Thyroid gland (tissue), 4 donors: ENCODE results near the gene SYT1. TPM values are rescaled to one million over a fixed set of nuclear protein-coding genes. Genes with fewer than 3 reads are reported as not detected.

ENCODE experiments used
- DNase-seq, 2 donors: peaks; one replicate each; pipeline ENCODE4 v3.0.0-alpha.2; 2019
- H3K27ac ChIP-seq, 3 donors: fragments of 200-600 bp; sonication (generic); 1 replicate in 2 of 3; 2 replicates in 1 of 3; pipeline ENCODE4 v1.5.1; 2016 to 2019; ENCODE audit warnings: mild to moderate bottlenecking in 1 of 3, moderate library complexity in 1 of 3
- H3K27me3 ChIP-seq: fragments of 200-600 bp; sonication (generic); one replicate; pipeline ENCODE4 v1.5.1; 2019
- H3K36me3 ChIP-seq, 2 donors: fragments of 200-600 bp; sonication (generic); one replicate each; pipeline ENCODE4 v1.5.1; 2016 to 2019
- H3K4me1 ChIP-seq, 2 donors: fragments of 200-600 bp; sonication (generic); one replicate each; pipeline ENCODE4 v1.5.1; 2017 to 2019
- H3K4me3 ChIP-seq, 3 donors: fragments of 200-600 bp; sonication (generic); replicated peaks in 1 of 3; 1 replicate in 2 of 3; 2 replicates in 1 of 3; pipeline ENCODE4 v1.5.1; 2016; ENCODE audit warnings: mild to moderate bottlenecking in 1 of 3
- H3K9me3 ChIP-seq: fragments of 200-600 bp; sonication (generic); one replicate; pipeline ENCODE4 v1.5.1; 2017
- CTCF ChIP-seq, 6 experiments: fragments of 200-600 bp in 3 of 6; fragments of 450-650 bp in 3 of 6; sonication (generic) in 3 of 6; IDR thresholded peaks; one replicate each; pipeline ENCODE4 v1.5.1; 2016 to 2019; ENCODE audit warnings: antibody characterized with exemption in 6 of 6, mild to moderate bottlenecking in 2 of 6, inconsistent platforms in 1 of 6, moderate library complexity in 1 of 6
- POLR2A ChIP-seq, 2 donors: fragments of 450-650 bp; IDR thresholded peaks; one replicate each; pipeline ENCODE4 v1.6.1; 2017; ENCODE audit warnings: antibody characterized with exemption in 2 of 2, mild to moderate bottlenecking in 2 of 2, moderate library complexity in 1 of 2
- WGBS, 2 donors: methylation state at CpG; one replicate each; pipeline ENCODE4 v1.1.5; 2017; 5-methylcytosine and 5-hydroxymethylcytosine counted together
- intact Hi-C: fragments of 100-400 bp; cut with DNase I; formaldehyde crosslinking; loops from one replicate; pipeline ENCODE4 v1.15.1; 2023
- total RNA-seq, 4 donors: library from RNA; depleted of rRNA; stranded (reverse); fragments of >200 nt; gene quantifications; one replicate each; pipeline ENCODE4 v1.2.3, GENCODE V29; 2016

The SYT1 gene
- total RNA-seq, 4 donors from 2014 or later: 0.58 to 2.4 (median 1.2) TPM

DNA sequence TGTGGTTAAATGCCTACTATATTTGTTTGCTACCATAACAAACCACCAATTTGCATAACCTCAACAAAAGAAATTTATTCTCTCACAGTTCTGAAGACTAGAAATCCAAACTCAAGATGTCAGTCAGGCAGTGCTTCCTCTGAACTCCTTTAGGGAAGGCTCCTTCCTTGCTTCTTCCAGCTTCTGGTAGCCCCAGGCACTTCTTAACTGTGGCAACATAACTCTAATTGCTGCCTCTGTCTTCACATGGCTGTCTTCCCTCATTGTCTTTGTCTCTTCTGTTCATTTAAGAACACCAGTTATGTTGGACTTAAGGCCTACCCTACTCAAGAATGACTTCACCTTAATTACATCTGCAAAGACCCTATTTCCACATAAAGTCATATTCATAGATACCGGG, 206.9 kb downstream of the SYT1 start:
- Histone ChIP-seq H3K4me1 (no peaks in the 10 kb centered on the region), H3K9me3 (no peaks in the 10 kb centered on the region), H3K27ac (no peak overlapping the region), H3K4me3 (no peak overlapping the region), H3K27me3 (no peaks in the 10 kb centered on the region), H3K36me3 (no peaks in the 10 kb centered on the region)
- DNase-seq: no peak
- TF ChIP-seq CTCF (IDR thresholded peaks at IDR 0.05) (no peak), POLR2A (IDR thresholded peaks at IDR 0.05) (no peak)
- intact Hi-C loops: no loop called here
- WGBS, 2 donors: 93 to 96% methylated on average over 1 of the region's 1 CpG

DNA sequence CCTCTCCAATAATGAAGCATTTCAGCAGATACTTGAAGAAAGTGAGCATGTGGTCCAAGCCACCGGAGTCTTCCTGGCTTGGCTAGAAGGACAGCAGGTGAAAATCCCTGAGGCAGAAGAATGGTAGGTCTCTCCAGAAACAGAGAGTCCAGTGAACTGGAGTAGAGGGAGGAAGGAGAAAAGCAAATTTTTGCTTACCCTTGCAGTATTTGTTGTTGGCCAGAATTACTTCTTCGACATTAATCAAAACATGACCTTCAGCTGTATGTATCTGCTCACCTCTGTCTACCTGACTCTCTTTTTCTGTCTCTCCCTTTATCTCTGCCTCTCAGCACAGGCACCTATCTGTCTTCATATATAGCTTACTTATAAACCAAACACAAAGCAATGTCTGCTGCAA, 208.9 kb downstream of the SYT1 start:
- Histone ChIP-seq H3K9me3 (no peaks in the 10 kb centered on the region), H3K27me3 (no peaks in the 10 kb centered on the region), H3K4me1 (no peaks in the 10 kb centered on the region), H3K27ac (no peak overlapping the region), H3K36me3 (no peaks in the 10 kb centered on the region), H3K4me3 (no peak overlapping the region)
- TF ChIP-seq CTCF (IDR thresholded peaks at IDR 0.05) (no peak), POLR2A (IDR thresholded peaks at IDR 0.05) (no peak)
- WGBS, 2 donors: 86 to 93% methylated on average over 2 of the region's 2 CpGs
- intact Hi-C loops: no loop called here
- no peak for DNase-seq

DNA sequence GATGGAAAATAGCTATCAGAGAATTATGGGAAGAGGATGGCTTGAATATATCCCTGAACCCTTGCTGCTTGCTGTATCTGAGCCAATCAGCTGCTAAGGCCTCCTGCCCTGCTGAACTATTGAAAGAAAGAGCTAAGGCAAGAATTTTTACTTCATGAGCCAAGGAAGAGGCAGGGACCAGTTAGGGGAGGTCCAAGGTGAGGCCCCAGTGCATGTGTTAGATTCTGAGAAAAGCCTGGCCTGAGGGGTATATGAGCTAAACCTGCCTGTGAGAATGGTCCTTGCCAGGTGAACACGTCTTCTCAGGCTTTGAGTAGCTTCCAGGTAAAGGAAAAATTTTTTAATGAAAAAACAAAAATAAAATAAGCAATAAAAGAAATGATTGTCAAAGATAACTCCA, 218.0 kb downstream of the SYT1 start:
- Histone ChIP-seq H3K36me3 (no peaks in the 10 kb centered on the region), H3K4me1 (no peaks in the 10 kb centered on the region), H3K27me3 (no peaks in the 10 kb centered on the region), H3K27ac (no peak overlapping the region), H3K9me3 (no peaks in the 10 kb centered on the region), H3K4me3 (no peak overlapping the region)
- no peak for TF ChIP-seq POLR2A (IDR thresholded peaks at IDR 0.05)
- TF ChIP-seq CTCF (IDR thresholded peaks at IDR 0.05): no peak
- intact Hi-C loops: no loop called here
- DNase-seq: no peak
- WGBS, 2 donors: 87 to 93% methylated on average over 1 of the region's 1 CpG

GRCh38 chr12:79083181-79083580, 218.6 kb downstream of the SYT1 start:
- H3K27ac ChIP-seq: no peak overlapping the region
- intact Hi-C loops: no loop called here
- H3K4me1 ChIP-seq: no peaks in the 10 kb centered on the region
- H3K9me3 ChIP-seq: no peaks in the 10 kb centered on the region
- no peaks in the 10 kb centered on the region for H3K27me3 ChIP-seq
- TF ChIP-seq CTCF (IDR thresholded peaks at IDR 0.05) (no peak), POLR2A (IDR thresholded peaks at IDR 0.05) (no peak)
- DNase-seq: no peak
- H3K36me3 ChIP-seq: no peaks in the 10 kb centered on the region
- H3K4me3 ChIP-seq: no peak overlapping the region

- intact Hi-C loops: no loop called here
- H3K4me1 ChIP-seq: no peaks in the 10 kb centered on the region
- no peak for TF ChIP-seq CTCF (IDR thresholded peaks at IDR 0.05)
- H3K4me3 ChIP-seq: no peak overlapping the region
- no peak for DNase-seq
- no peaks in the 10 kb centered on the region for H3K9me3 ChIP-seq
- 89 to 96% methylated on average over 2 of the region's 2 CpGs for whole genome bisulfite sequencing, 2 donors
- H3K27me3 ChIP-seq: no peaks in the 10 kb centered on the region
- no peak overlapping the region for H3K27ac ChIP-seq
- no peaks in the 10 kb centered on the region for H3K36me3 ChIP-seq
Observed at GRCh38 chr12:79085106-79085682, 220.6 kb downstream of the SYT1 start.
